ENCODE data around the gene CNTN6. TPM values are rescaled to one million over a fixed set of nuclear protein-coding genes. Genes with fewer than 3 reads are reported as not detected.

CNTN6 gene
- total RNA-seq, 1 donor, result not detected

- no peaks in the 10 kb centered on the region for H4K20me1 ChIP-seq (ENCODE audit: insufficient read depth, low read length)
Observed at GRCh38 chr3:1207904-1208303, 115.1 kb downstream of the CNTN6 start.

DNA sequence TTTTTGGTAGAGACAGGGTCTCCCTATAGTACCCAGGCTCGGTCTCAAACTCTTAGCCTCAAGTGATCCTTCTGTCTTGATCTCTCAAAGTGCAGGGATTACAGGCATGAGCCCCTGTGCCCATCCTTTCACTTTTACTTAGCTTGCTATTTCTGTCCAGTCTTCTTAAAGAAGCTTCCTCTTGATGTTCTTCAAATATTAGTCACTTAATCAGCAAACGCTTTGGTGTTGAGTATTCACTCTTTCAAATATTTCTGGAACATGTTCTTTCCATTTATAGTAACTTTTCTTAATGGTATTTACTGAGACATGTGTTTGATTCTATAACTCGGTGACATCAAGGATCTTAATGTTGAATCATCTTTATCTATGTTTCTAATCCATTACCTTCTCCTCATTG is 122.1 kb downstream of the CNTN6 start:
- no peaks in the 10 kb centered on the region for H3K9me3 ChIP-seq (ENCODE audit: low read depth, low read length)
- no peak overlapping the region for H2AFZ ChIP-seq (ENCODE audit: low read length)
- no peaks in the 10 kb centered on the region for H3K27me3 ChIP-seq (ENCODE audit: insufficient read depth, low read length)
- H3K4me2 ChIP-seq (ENCODE audit: insufficient read depth, low read length), result no peak overlapping the region
- no peak for DNase-seq (ENCODE audit: insufficient read length, low spot score, missing footprints)
- no peaks in the 10 kb centered on the region for H3K79me2 ChIP-seq (ENCODE audit: insufficient read depth, low read length)
- H4K20me1 ChIP-seq (ENCODE audit: insufficient read depth, low read length), result no peaks in the 10 kb centered on the region
- no peak overlapping the region for H3K27ac ChIP-seq (ENCODE audit: low read depth, low read length)
- H3K36me3 ChIP-seq (ENCODE audit: insufficient read depth, low read length), result no peaks in the 10 kb centered on the region
- H3K4me3 ChIP-seq (ENCODE audit: insufficient read depth, low read length), result no peak overlapping the region
- TF ChIP-seq CTCF (IDR thresholded peaks at IDR 0.05; ENCODE audit: extremely low read depth, low read depth, low read length), result no peak
- no peaks in the 10 kb centered on the region for H3K4me1 ChIP-seq (ENCODE audit: insufficient read depth, low read length)

More at GRCh38 chr3:1207904-1208303, 115.1 kb downstream of the CNTN6 start:
- H3K4me2 ChIP-seq (ENCODE audit: insufficient read depth, low read length), result no peak overlapping the region
- no peak for DNase-seq (ENCODE audit: insufficient read length, low spot score, missing footprints)
- no peak for TF ChIP-seq CTCF (IDR thresholded peaks at IDR 0.05; ENCODE audit: extremely low read depth, low read depth, low read length)
- no peak overlapping the region for H2AFZ ChIP-seq (ENCODE audit: low read length)
- no peaks in the 10 kb centered on the region for H3K79me2 ChIP-seq (ENCODE audit: insufficient read depth, low read length)
- H3K4me3 ChIP-seq (ENCODE audit: insufficient read depth, low read length), result no peak overlapping the region
- no peaks in the 10 kb centered on the region for H3K36me3 ChIP-seq (ENCODE audit: insufficient read depth, low read length)
- H3K9me3 ChIP-seq (ENCODE audit: low read depth, low read length), result no peaks in the 10 kb centered on the region
- no peaks in the 10 kb centered on the region for H3K27me3 ChIP-seq (ENCODE audit: insufficient read depth, low read length)
- H3K4me1 ChIP-seq (ENCODE audit: insufficient read depth, low read length), result no peaks in the 10 kb centered on the region
- no peak overlapping the region for H3K27ac ChIP-seq (ENCODE audit: low read depth, low read length)

DNA sequence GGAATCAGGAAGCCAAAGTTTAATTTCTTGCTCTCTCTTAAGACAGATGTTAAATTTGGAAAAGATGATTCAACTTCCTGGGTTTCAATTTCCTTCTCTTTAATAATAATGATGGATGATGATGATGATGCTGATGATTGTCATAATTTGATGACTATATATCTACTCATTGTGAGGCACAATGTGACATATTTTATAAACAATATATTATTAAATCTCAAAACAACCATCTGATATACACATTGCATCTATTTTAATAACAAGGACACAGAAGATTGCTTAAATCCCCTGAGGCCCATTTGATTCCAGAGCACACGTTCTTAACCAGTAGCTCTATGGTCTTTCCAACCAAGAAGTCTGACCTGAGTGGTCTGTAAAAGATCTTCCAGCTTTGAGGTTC is 124.0 kb downstream of the CNTN6 start:
- H3K4me3 ChIP-seq (ENCODE audit: insufficient read depth, low read length), result no peak overlapping the region

GRCh38 chr3:1227111-1227510 is 134.3 kb downstream of the CNTN6 start:
- Histone ChIP-seq H3K27ac (ENCODE audit: low read depth, low read length) (no peak overlapping the region), H3K79me2 (ENCODE audit: insufficient read depth, low read length) (no peaks in the 10 kb centered on the region), H3K4me2 (ENCODE audit: insufficient read depth, low read length) (no peak overlapping the region), H4K20me1 (ENCODE audit: insufficient read depth, low read length) (no peaks in the 10 kb centered on the region), H3K9me3 (ENCODE audit: low read depth, low read length) (no peaks in the 10 kb centered on the region), H3K36me3 (ENCODE audit: insufficient read depth, low read length) (no peaks in the 10 kb centered on the region), H3K4me1 (ENCODE audit: insufficient read depth, low read length) (no peaks in the 10 kb centered on the region), H3K27me3 (ENCODE audit: insufficient read depth, low read length) (no peaks in the 10 kb centered on the region), H2AFZ (ENCODE audit: low read length) (no peak overlapping the region), H3K4me3 (ENCODE audit: insufficient read depth, low read length) (no peak overlapping the region)
- no peak for TF ChIP-seq CTCF (IDR thresholded peaks at IDR 0.05; ENCODE audit: extremely low read depth, low read depth, low read length)
- DNase-seq (ENCODE audit: insufficient read length, low spot score, missing footprints), result no peak

More for the DNA sequence above, 124.0 kb downstream of the CNTN6 start:
- H3K9me3 ChIP-seq (ENCODE audit: low read depth, low read length), result no peaks in the 10 kb centered on the region
- no peaks in the 10 kb centered on the region for H4K20me1 ChIP-seq (ENCODE audit: insufficient read depth, low read length)
- no peaks in the 10 kb centered on the region for H3K4me1 ChIP-seq (ENCODE audit: insufficient read depth, low read length)
- no peaks in the 10 kb centered on the region for H3K36me3 ChIP-seq (ENCODE audit: insufficient read depth, low read length)
- no peak for TF ChIP-seq CTCF (IDR thresholded peaks at IDR 0.05; ENCODE audit: extremely low read depth, low read depth, low read length)
- no peak overlapping the region for H2AFZ ChIP-seq (ENCODE audit: low read length)
- DNase-seq (ENCODE audit: insufficient read length, low spot score, missing footprints), result no peak
- H3K4me2 ChIP-seq (ENCODE audit: insufficient read depth, low read length), result no peak overlapping the region
- no peaks in the 10 kb centered on the region for H3K79me2 ChIP-seq (ENCODE audit: insufficient read depth, low read length)
- H3K27me3 ChIP-seq (ENCODE audit: insufficient read depth, low read length), result no peaks in the 10 kb centered on the region
- no peak overlapping the region for H3K27ac ChIP-seq (ENCODE audit: low read depth, low read length)

All from osteoblast (primary cell).